SH-SY5Y (cell line): ENCODE data around the gene ITGA1.

ENCODE experiments used
- GATA2 ChIP-seq: IDR thresholded peaks from 2 replicates; pipeline ENCODE4 v1.6.1; 2011; ENCODE audit warnings: mild to moderate bottlenecking, low read depth, low read length
- GATA3 ChIP-seq: IDR thresholded peaks from 2 replicates; pipeline ENCODE4 v1.6.1; 2011; ENCODE audit warnings: low read depth, mild to moderate bottlenecking, low read length, moderate library complexity

DNA sequence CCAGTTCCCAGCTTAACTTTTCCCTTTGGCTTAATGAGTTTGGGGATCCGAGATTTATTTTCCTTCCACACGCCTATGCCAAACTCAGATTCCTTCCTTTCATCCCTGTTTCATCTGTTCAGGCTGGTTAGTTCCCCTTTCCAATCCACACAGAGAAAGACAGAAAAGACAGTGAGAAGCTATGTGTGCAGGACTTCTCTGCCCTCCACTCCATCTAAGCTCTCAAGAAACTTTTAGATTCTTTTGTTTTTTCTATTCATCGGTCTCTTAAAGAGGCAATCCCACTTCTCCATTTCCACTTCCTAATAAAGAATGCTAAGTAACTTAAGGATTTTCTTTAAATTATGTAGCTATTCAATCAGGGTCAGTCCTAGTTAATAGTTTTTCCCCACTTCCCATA, 11.2 kb downstream of the ITGA1 start:
- TF ChIP-seq GATA2 (no peak), GATA3 (no peak)
